GM18858 (cell line): ENCODE measurements around the gene ALOX12B.
"Not testable (repeated sequence)": the region's sequence is repeated elsewhere in the genome, so short reads cannot be mapped to it uniquely, and the experiment has no call there.

ENCODE experiments used
- ATAC-seq: cut with Tn5 transposase; IDR thresholded peaks from one replicate; pipeline ENCODE4 v1.9.1; 2021; ENCODE audit not compliant: unreplicated experiment

The ALOX12B gene

DNA sequence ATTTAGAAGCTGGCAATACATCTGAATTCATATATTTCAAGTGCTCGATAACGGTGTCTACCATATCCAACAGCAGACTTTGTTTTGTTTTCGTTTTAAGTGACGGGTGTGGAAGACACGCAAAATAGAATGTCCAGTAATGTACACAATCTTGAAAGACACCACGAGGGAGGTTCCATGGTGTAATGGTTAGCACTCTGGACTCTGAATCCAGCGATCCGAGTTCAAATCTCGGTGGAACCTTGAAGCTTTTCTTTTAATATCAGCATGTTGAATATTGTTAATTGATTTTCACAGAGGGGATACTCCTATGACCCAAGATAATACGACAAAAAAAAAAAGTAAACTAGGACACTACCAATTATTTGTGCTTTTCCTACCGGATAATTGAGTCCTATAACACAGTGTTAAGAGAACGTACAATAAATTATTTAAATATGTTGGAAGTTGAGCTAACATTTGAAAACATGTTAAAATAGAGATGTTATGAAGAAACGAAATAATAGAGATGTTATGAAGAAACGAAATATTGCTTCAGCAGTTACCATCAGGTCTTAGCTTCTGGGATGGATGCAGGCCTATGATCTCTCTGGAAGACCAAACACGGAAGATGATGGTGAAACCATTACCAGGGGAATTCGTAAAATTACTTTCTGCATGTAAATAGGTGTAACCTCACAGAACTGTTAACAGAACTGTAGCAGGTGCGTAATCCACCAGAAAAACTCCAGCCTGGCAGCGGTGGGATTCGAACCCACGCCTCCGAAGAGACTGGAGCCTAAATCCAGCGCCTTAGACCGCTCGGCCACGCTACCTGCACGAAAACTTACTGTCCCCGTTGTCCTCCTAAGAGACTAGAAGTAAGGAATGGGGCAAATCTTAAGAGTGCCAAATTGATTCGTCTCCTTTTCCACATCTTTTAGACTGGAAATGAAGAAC is 32.3 kb upstream of the ALOX12B start:
- ATAC-seq, result peak; percentile 29

DNA sequence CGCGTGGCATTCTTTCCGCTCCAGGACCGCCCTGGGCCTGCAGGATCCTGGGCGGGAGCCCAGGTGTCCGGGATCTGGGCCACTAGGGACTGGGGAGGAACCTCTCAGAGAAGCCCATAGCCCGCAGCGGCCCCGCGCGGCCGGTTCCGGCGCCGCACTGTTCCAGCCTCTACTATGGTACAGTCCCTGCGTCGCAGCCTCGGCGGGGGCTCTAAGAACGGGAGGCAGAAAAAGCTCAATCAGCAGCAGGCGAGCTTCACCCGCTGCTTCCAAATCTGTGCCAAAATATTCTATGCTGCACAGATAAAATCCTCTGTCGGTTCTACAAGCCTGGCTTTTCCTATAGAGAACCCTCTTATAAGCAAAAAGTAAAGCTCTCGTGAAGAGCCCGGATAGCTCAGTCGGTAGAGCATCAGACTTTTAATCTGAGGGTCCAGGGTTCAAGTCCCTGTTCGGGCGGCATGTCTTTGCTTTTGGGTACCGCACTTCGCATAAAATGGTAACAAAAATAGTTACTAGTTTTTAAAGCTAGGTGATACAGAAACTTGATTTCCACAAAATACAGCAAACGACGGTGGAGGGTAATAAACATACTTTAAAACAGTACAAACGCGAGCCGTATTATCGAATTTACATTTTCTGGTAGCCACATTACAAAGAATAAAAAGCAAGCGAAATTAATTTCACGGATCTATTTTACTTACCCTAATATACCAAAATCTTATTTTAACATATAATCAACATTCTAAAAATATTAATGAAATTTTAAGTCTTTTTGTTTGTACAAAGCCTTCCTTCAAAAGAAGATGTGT is 31.5 kb upstream of the ALOX12B start:
- no peak for ATAC-seq

DNA sequence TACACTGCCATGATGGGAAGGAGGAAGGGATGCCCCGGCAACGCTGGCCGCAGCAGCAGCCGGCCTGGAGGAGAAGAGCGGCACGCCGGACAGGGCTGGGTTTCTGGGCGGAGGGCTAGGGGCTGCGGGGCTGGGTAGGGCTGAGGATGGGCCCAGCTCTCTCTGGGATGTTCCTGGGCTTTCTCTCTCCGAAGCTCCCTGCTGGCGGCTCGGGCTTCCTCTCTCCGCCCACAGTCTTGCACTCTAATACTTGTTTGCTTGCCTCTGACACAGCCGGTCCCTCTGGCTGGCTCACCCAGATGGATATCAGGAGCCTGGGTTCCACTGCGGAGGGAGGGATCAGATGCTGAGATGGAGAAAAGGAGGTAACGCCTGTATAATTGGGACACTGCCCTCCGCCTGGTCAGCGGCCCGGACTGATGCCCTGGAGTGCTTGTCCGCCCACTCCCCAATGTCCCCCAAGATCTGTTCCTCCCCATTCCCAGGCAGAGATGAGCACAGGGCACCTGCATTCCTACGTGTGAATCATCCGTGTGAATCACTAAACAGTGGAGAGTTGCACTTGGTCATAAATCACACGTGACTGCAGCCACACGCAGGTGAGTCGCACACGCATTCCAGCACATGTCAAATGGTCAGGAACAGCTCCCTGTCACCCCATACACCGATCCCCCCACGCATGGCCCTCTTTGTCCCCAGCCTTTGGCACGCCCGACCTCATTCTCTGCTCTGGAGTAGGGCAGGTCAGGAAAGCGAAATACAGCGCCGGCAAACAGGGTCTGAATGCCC is 30.7 kb upstream of the ALOX12B start, which contains the start of gene ALOXE3:
ALOXE3 (minus strand) TSS at position 535 of the 789 bp plus-strand sequence; CDS start at position 11, 524 bp downstream.
- no peak for ATAC-seq

DNA sequence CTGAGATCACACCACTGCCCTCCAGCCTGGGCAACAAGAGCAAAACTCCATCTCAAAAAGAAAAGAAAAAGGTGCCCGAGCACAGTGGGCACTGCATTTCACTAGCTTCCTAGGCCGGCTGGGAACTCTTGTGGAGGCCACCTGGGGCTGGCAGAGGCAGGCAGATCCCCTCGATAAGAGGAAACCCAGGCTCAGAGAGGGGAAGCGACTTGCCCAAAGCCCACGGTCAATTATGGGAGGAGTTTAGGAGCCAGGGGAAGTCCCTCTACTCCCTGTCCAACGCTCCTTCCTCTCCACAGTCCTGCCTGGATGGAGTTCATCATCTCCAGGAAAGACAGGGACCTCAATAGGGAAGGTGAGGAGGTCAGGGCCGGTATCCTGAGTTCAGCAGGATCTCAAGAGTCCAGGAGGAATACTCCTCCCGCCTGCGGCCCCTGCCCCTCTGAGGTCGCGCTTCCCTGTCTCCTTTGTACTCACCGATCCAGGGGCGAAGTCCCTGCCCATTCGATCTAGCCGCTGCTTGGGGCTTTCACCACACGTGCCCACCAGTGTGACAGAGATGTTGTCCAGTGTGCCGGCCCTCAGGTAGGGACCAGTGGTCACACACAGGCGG is 30.0 kb upstream of the ALOX12B start:
- ATAC-seq, result no peak

DNA sequence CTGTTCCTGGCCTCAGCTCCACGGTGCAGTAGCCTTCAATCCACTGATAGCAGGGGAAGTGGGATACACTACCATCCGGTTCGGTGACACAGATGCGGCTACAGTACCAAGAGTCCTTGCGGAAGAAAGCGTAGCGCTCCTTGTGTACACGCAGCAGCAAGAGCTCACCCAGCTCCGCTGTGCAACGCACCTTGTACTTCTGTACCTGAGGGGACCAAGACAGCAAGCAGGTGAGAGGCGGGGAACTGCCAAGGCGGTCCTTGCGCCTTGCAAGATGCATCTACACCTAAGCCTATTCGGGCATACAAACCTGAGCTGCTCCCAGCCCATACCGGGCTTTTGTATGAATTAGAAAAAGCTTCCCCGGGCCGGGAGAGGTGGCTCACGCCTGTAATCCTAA is 29.3 kb upstream of the ALOX12B start:
- no peak for ATAC-seq

DNA sequence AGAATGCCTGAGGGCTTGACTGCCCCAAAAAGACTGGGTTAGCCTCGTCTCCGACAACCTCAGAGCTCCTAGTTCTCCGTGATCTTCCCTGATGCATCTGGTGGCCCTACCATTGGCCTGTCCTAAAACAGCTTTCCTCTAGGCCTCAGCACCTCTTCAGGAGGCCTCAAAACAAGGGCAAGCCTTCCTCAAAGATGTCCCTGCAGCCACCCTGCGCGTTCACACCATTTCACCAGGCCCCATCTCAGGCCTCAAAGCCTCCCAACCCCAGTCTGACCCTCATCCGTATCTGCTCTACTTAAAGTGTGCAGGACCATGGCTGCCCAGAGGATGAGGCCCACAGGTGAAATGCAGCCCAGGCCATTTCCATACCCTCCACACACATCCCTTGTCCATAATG is 23.4 kb upstream of the ALOX12B start:
- ATAC-seq, result no peak

DNA sequence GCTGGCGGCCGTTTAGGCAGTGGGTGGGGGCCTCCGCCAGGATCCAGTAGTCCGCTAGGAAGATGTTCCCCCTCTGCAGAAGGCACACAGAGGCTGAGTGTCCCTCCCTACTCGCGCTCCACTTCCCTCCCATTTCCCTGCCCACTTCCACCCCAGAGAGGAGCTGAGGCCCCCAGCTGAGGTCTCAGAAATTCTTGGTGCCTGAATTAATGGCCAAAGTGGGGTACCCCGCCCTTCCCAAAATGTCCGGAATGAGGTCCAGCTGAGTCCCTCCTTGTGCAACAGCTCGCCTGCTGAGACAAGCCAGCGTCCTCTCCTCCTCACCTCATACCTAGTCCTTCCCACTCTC is 22.9 kb upstream of the ALOX12B start:
- ATAC-seq, result no peak

DNA sequence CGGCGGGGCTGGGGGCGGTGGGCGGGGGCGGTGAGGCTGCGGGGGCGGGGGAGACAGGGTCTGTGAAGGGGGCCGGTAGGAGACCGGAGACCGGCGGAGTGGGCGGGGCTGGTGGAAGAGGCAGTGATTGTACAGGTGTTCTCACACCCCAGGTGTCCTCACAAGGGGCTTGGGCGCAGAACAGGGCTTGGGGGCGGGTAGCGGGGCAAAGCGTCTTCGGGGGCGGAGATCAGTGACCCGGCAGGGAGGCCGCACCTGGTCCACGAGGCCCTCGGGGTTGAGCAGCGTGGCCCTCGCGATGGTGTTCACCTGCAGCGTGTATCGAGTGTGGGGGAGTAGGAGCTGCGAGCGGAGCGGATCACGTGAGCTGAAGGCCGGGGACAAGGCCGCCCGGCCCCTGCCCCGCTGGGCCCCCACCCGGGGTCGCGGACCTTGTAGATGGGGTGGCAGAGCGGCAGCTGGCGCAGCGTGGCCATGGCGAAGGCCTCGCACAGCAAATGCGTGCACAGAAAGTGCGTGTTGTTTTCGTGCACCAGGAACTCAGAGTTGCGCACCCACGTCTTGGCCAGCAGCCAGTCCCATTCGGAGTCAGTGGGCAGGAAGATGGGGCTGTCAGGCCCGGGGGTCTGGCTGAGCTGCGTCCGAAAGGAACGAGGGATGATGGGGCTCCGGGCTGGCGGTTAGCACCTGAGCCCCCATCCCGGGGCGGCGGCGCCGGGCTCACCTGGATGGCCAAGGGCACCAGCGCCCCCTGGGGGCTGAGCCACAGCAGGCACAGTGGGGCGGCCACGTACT is 22.3 kb upstream of the ALOX12B start:
- ATAC-seq, result no peak

DNA sequence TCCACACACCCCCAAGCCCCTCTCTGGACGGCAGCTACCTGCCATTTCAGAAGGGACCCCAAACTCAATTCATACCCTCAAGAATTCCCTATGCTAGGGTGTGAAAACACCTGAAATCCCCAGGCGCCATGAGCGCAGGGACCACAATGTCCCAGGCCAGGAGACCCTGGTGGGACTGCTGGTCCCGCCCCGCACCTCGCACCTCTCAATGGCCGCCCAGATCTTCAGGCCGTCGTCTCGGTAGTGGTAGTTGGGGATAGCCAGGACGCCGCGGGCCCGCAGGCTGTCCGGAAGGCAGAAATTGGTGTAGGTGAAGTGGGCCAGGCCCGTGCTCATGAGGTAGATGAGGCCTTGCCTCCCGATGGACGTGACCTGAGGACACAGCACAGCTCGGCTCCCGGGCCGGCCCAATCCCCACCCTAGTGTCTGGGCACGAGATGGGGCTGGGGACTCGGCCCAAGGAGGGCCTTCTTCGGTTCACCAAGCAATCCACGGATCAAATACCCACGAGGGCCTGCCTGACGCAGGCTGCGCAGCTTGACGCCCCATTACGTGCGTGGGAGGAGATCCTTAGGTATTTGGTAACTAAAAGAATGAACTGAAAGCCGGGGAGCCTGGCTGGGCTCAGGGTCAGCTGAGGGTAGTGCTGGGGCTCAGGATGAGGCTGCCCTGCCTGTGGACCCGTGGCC is 21.6 kb upstream of the ALOX12B start:
- ATAC-seq, result no peak

DNA sequence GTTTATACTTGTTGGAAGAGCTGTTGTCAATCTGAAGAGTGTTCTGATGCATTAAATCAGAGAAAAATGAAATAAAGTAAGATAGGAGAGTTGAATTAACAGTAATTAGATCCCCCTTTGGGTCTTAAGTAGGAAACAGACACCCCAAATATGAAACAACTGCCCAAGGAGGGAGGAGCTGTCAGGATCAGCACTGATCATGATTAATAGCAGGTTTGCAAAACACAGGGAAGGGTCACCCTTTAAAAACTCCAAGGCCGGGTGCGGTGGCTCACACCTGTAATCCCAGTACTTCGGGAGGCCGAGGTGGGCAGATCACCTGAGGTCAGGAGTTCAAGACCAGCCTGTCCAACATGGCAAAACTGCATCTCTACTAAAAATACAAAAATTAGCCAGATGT is 19.5 kb upstream of the ALOX12B start:
- not testable (repeated sequence) for ATAC-seq

DNA sequence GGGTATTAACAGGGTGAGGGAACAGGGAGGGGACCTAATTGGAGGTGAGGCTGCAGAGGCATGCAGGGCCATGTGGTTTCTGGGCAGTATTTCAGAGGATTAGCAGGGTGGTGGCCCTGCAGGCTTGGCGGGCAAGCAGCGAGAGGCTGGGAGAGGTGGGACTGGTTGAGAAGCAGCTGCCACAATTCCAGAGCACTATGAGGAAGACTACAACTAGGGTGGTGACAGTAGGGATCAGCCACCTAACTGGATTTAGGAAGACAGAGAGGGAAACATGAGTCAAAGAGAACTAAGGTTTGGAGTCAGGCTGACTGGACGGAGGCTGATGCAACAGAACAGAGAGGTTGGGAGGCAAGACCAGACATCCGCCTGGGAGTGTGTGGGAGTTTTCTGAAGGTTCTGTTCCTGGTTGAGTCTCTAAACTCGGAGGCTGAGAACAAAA is 18.5 kb upstream of the ALOX12B start:
- no peak for ATAC-seq

DNA sequence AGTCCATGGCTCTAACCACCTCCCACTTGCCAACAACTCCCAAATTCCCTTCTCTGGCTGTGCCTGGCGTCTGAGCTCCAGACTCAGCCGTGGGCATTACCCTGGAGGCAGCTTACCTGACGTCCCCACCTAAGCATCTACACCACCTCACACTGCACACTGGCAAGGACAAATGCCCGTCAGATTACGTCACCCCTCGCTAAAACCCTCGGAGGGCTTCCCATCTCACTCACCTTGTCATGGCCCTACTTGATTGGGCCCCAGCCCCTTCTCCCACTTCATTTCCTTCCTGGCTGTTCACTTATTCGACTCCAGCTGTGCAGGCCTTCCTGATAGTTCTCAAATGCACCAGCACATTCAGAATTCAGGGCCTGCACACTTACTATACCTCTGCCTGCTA is 17.4 kb upstream of the ALOX12B start:
- ATAC-seq, result no peak

DNA sequence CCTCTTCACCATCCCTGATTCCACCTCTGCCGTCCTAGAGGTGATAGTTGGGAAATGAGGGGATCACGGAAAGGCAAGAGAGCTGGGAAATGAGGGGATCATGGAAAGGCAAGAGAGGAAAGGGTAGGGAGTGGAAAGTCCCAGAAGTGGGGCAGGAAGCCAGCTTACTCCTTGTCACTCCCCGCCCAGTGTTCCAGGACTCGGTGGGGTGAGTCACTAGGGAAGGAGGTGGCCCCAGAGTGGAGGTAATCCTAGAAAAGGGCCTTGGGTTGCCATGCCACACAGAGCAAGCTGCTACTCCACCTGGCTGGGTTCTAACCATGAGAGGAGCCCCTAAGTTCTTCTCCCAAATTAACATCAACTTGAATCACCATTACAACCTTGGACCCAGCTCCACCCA is 16.0 kb upstream of the ALOX12B start:
- ATAC-seq, result no peak

DNA sequence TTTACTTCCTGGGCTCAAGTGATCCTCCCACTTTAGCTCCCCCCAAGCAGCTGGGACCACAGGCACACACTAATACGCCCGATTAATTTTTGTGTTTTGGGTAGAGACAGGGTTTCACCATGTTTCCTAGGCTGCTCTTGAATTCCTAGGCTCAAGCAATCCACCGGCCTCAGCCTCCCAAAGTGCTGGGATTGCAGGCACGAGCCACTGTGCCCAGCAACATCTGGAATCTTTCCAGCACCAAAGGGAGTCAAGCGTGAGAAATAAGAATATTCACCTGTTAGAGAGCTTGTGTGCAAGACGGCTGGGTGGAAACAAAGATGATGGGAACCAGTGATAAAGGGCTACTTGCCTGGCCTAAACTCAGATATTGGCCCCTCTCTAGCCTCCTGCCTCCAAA is 14.2 kb upstream of the ALOX12B start:
- no peak for ATAC-seq

DNA sequence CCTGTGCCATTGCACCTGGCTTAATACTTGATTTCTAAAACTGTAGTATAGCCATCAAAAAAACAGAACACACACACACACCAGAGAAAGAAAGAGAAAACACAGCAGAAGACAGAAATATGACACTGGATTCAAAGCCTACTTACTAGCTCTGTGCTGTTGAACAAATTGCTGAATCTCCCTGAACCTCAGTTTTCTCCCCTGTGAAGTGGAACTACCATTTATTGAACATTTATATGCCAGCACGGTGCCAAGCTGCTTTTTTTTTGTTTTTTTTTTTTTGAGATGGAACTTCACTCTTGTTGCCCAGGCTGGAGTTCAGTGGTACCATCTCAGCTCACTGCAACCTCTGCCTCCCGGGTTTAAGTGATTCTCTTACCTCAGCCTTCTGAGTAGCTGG is 13.2 kb upstream of the ALOX12B start:
- no peak for ATAC-seq

DNA sequence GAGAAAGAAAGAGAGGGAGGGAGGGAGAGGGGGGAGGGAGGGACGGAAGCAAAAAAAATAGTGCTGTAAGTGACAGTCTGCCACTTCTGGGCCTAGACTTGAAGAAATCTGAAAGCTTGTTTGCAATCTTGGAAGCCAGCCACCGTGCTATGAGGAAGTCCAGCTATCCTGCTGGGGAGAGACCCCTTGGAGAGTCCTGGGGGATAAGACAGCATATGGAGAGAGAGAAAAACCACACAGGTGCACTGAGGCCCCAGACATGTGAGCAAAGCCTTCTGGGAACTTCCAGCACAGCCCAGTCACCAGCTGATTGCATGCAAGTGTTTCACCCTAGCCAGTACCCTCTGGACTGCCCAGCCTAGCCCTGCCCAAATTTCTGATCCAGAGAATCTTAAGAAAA is 12.6 kb upstream of the ALOX12B start:
- ATAC-seq, result no peak

DNA sequence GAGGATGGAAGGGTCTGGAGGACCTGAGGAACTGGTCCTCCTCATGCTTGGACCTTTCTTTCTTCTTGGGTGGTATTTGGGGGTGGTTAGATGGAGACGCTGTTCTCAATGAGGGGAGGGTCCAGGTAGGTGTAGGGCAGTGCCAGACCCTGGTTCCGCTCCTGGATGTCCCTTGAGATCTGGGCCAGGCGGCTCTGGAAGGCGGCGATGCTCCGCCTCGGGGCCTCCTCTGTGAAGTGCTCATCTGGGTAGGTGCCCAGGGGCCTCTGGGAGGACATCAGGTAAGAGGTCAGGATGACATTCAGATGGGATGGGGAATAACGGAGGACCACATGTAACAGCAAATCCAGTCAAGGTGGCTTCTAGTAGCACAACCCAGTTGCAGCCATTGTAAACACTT is 9.0 kb upstream of the ALOX12B start:
- no peak for ATAC-seq

DNA sequence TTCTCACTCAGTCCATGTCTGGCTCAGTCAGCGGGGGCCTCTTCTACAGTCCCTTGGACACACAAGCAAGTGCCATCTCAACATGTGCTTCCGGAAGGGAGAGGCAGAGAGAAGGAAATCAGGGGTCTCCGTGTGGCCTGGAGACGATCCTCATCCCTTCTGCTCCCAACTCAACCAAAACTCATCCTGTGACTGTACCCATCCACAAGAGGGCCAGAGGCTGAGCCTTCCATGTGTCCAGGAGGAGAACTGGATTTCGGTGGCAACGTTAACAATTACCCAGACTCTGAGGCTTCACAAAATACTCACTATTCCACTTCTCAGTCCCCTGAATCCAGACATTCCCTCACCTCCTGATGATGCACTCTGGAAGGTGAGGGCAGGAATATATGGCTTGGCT is 7.8 kb upstream of the ALOX12B start:
- no peak for ATAC-seq

DNA sequence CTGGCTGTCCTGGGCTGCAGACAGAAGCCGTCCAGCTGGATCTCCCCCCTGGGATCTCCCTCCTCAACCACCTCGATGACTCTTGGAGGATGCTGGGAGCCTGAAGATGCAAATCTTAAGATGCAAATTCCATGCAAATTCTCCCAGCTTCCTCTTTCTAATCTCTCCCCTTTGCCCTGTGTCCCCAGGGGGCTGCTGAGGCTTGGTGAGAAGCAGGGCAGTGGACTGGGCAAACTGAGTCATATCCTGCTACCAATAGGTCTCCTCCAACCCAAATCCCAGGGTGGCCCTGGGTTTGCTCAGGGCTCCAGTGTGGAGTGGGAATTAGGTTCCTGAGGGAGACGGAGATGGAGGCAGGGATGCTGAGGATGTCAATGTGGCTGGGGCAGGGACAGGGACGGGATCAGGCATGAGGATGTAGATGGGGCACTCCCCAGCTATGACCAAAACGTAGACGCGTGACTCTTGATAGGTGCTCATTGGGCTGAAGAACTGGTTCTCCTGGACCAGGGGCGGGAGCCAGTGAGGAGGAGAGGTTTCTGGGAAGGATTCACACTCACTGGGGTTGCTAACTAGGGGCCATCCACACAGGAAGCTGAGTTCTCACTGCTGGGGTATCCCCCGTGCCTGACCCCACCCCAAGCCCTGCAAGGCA is 3.6 kb upstream of the ALOX12B start:
- no peak for ATAC-seq
